Prostate gland (tissue), 2 donors: ENCODE data around the gene RHBDD1. TPM values are rescaled to one million over a fixed set of nuclear protein-coding genes. Genes with fewer than 3 reads are reported as not detected.

Experiments used
- DNase-seq: peaks from one replicate; pipeline ENCODE4 v3.0.0-alpha.2; 2019; ENCODE audit warnings: low spot score
- H3K27ac ChIP-seq, 2 donors: fragments of 200-600 bp; sonication (generic); 2 replicates each; pipeline ENCODE4 v1.5.1; 2017 to 2019
- H3K27me3 ChIP-seq: fragments of 200-600 bp; sonication (generic); replicated peaks from 2 replicates; pipeline ENCODE4 v1.5.1; 2019; ENCODE audit not compliant: insufficient read depth
- H3K36me3 ChIP-seq, 2 donors: fragments of 200-600 bp; sonication (generic); 1 replicate in 1 of 2; 2 replicates in 1 of 2; pipeline versions ENCODE4 v1.5.1 to v1.8.1; 2017 to 2019
- H3K4me1 ChIP-seq: fragments of 200-600 bp; sonication (generic); replicated peaks from 2 replicates; pipeline ENCODE4 v1.5.1; 2019
- H3K4me3 ChIP-seq, 2 donors: fragments of 200-600 bp; sonication (generic); 2 replicates each; pipeline ENCODE4 v1.5.1; 2017 to 2019
- H3K9me3 ChIP-seq: fragments of 200-600 bp; sonication (generic); 2 replicates; pipeline ENCODE4 v1.5.1; 2017
- POLR2A ChIP-seq: fragments of 450-650 bp; IDR thresholded peaks from one replicate; pipeline ENCODE4 v1.6.1; 2016; ENCODE audit warnings: antibody characterized with exemption, mild to moderate bottlenecking
- POLR2AphosphoS5 ChIP-seq: sonication (generic); formaldehyde crosslinking; IDR thresholded peaks from one replicate; pipeline ENCODE4 v1.6.1; 2017; ENCODE audit warnings: antibody characterized with exemption
- WGBS: methylation state at CpG from one replicate; pipeline ENCODE4 v1.1.5; 2018; 5-methylcytosine and 5-hydroxymethylcytosine counted together
- intact Hi-C: fragments of 100-400 bp; cut with DNase I; formaldehyde crosslinking; loops from one replicate; pipeline ENCODE4 v1.14.2; 2022
- total RNA-seq, 2 donors: library from RNA; depleted of rRNA; stranded (reverse); fragments of >200 nt; gene quantifications; one replicate each; pipeline ENCODE4 v1.1.0, GENCODE V29; 2016
- TF ChIP-seq, protein P1 (sequence below), 4 experiments: fragments of 200-600 bp in 2 of 4; fragments of 450-650 bp in 2 of 4; sonication (generic) in 2 of 4; IDR thresholded peaks; 1 replicate in 3 of 4; 2 replicates in 1 of 4; pipeline ENCODE4 v1.5.1; 2016 to 2019; ENCODE audit warnings: antibody characterized with exemption in 4 of 4, mild to moderate bottlenecking in 2 of 4, moderate library complexity in 2 of 4

The RHBDD1 gene
- total RNA-seq, 2 donors from 2014 or later, result 16.5 to 33.5 TPM

DNA sequence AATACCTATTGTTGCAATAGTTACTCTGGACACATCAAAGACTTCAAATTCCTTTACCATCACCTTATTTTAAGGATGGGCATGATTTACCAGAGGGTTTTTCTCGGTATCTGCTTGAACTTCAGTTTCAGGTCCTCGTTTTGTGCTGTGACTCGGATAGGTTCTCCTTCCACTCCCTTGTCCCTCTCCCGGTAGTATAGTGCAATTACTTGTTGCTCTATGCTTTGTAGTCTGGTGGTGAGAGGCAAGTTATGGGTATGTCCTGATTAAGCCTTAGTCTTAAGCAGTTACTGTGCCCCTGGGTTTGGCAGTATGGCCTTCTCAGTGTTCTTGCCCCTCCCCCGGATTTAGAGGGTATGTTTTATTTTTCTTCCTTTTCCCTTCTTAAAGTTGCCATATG lies 96.6 kb downstream of the RHBDD1 start:
- no peak for DNase-seq
- Histone ChIP-seq H3K9me3 (no peaks in the 10 kb centered on the region), H3K4me1 (no peaks in the 10 kb centered on the region), H3K27ac (no peak overlapping the region), H3K36me3 (no peaks in the 10 kb centered on the region), H3K27me3 (no peaks in the 10 kb centered on the region), H3K4me3 (no peak overlapping the region)
- 92% methylated on average over 5 of the region's 5 CpGs for WGBS
- TF ChIP-seq POLR2AphosphoS5 (no peak), POLR2A (no peak)
- TF ChIP-seq, protein P1, sequence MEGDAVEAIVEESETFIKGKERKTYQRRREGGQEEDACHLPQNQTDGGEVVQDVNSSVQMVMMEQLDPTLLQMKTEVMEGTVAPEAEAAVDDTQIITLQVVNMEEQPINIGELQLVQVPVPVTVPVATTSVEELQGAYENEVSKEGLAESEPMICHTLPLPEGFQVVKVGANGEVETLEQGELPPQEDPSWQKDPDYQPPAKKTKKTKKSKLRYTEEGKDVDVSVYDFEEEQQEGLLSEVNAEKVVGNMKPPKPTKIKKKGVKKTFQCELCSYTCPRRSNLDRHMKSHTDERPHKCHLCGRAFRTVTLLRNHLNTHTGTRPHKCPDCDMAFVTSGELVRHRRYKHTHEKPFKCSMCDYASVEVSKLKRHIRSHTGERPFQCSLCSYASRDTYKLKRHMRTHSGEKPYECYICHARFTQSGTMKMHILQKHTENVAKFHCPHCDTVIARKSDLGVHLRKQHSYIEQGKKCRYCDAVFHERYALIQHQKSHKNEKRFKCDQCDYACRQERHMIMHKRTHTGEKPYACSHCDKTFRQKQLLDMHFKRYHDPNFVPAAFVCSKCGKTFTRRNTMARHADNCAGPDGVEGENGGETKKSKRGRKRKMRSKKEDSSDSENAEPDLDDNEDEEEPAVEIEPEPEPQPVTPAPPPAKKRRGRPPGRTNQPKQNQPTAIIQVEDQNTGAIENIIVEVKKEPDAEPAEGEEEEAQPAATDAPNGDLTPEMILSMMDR (IDR thresholded peaks at IDR 0.05), result no peak
- intact Hi-C loops, result no loop called here

GRCh38 chr2:226934546-226935201 lies 98.8 kb downstream of the RHBDD1 start:
- no peaks in the 10 kb centered on the region for H3K36me3 ChIP-seq
- no peak overlapping the region for H3K4me3 ChIP-seq
- WGBS, result 98% methylated on average over 2 of the region's 2 CpGs
- DNase-seq, result no peak
- TF ChIP-seq, protein P1 (IDR thresholded peaks at IDR 0.05), result no peak
- TF ChIP-seq POLR2A (no peak), POLR2AphosphoS5 (no peak)
- intact Hi-C loops, result no loop called here
- H3K27ac ChIP-seq, result no peak overlapping the region
- no peaks in the 10 kb centered on the region for H3K27me3 ChIP-seq
- no peaks in the 10 kb centered on the region for H3K9me3 ChIP-seq
- H3K4me1 ChIP-seq, result no peaks in the 10 kb centered on the region

- H3K4me1 ChIP-seq, result no peaks in the 10 kb centered on the region
- H3K4me3 ChIP-seq, result no peak overlapping the region
- DNase-seq, result no peak
- no peaks in the 10 kb centered on the region for H3K36me3 ChIP-seq
- no peak overlapping the region for H3K27ac ChIP-seq
- 85% methylated on average over 9 of the region's 9 CpGs for WGBS
- H3K27me3 ChIP-seq, result no peaks in the 10 kb centered on the region
- H3K9me3 ChIP-seq, result no peaks in the 10 kb centered on the region
- intact Hi-C loops, result no loop called here
- no peak for TF ChIP-seq POLR2AphosphoS5
- no peak for TF ChIP-seq POLR2A
- TF ChIP-seq, protein P1 (IDR thresholded peaks at IDR 0.05), result no peak
Measured at GRCh38 chr2:226943862-226944620, 108.2 kb downstream of the RHBDD1 start.

GRCh38 chr2:226953206-226953605 lies 117.4 kb downstream of the RHBDD1 start:
- Histone ChIP-seq H3K27ac (no peak overlapping the region), H3K4me1 (no peaks in the 10 kb centered on the region), H3K27me3 (no peaks in the 10 kb centered on the region), H3K4me3 (no peak overlapping the region), H3K9me3 (no peaks in the 10 kb centered on the region), H3K36me3 (no peaks in the 10 kb centered on the region)
- no peak for DNase-seq
- WGBS, result 69% methylated on average over 3 of the region's 3 CpGs
- intact Hi-C loops, result no loop called here
- TF ChIP-seq, protein P1 (IDR thresholded peaks at IDR 0.05), result no peak
- TF ChIP-seq POLR2AphosphoS5 (no peak), POLR2A (no peak)

DNA sequence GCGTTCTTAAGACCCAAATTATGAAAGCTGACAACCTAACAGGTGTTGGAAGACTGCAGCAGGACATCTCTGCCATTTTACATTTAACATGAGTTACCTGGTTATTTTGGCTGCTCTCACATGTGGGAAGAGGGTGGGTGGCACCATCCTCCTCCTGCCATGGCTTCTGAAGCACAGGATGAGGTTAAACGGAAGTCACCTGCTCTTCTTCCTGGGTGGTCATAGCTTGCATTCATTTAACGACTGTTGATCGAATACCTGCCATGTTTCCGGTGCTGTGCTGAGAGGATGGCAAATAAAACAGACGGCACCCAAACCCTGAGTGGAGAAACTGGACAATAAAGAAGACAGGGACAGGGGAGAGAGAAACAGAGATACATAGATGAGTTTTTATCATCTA lies 118.0 kb downstream of the RHBDD1 start:
- TF ChIP-seq, protein P1 (IDR thresholded peaks at IDR 0.05), result no peak
- TF ChIP-seq POLR2AphosphoS5 (no peak), POLR2A (no peak)
- 77% methylated on average over 6 of the region's 6 CpGs for WGBS
- intact Hi-C loops, result no loop called here
- Histone ChIP-seq H3K4me3 (no peak overlapping the region), H3K4me1 (no peaks in the 10 kb centered on the region), H3K27me3 (no peaks in the 10 kb centered on the region), H3K27ac (no peak overlapping the region), H3K36me3 (no peaks in the 10 kb centered on the region), H3K9me3 (no peaks in the 10 kb centered on the region)
- DNase-seq, result no peak
